Nephron (organoid): ENCODE results near the gene UTP18.
"Not testable (repeated sequence)": the region's sequence is repeated elsewhere in the genome, so short reads cannot be mapped to it uniquely, and the experiment has no call there.

Experiments
- H3K27ac Mint-ChIP-seq, 3 experiments: 2 replicates each; pipeline ENCODE4 v1.8.0; 2020; ENCODE audit warnings: mixed read lengths in 3 of 3, mild to moderate bottlenecking in 2 of 3, moderate library complexity in 1 of 3
- H3K27me3 Mint-ChIP-seq: 2 replicates; pipeline ENCODE4 v1.8.0; 2021; ENCODE audit warnings: low read depth, mild to moderate bottlenecking, moderate library complexity, mixed read lengths
- H3K36me3 Mint-ChIP-seq: 2 replicates; pipeline ENCODE4 v1.8.0; 2020; ENCODE audit warnings: low read depth, mixed read lengths
- H3K4me1 Mint-ChIP-seq: 2 replicates; pipeline ENCODE4 v1.8.0; 2020; ENCODE audit warnings: mixed read lengths
- H3K4me3 Mint-ChIP-seq, 3 experiments: 2 replicates each; pipeline ENCODE4 v1.8.0; 2020; ENCODE audit warnings: mild to moderate bottlenecking in 3 of 3, mixed read lengths in 3 of 3, moderate library complexity in 2 of 3
- H3K9me3 Mint-ChIP-seq: 2 replicates; pipeline ENCODE4 v1.8.0; 2020; ENCODE audit warnings: mixed read lengths
- CTCF ChIP-seq, 3 experiments: fragments of 200-600 bp; sonication (generic); IDR thresholded peaks; one replicate each; pipeline ENCODE4 v1.5.0; 2021; ENCODE audit warnings: antibody characterized with exemption in 3 of 3; ENCODE audit not compliant: unreplicated experiment in 3 of 3

The UTP18 gene

GRCh38 chr17:51263006-51263405, 2.7 kb downstream of the UTP18 start:
- H3K4me3 Mint-ChIP-seq = peak overlapping the region; percentile 68 to 77 (median 75)
- H3K27me3 Mint-ChIP-seq = no peaks in the 10 kb centered on the region
- H3K4me1 Mint-ChIP-seq = peaks cover 34% of the 10 kb centered on the region
- H3K27ac Mint-ChIP-seq = peak overlapping the region in 2 of 3 experiments; percentile 16 to 52
- peaks cover 48% of the 10 kb centered on the region for H3K36me3 Mint-ChIP-seq
- no peak for TF ChIP-seq CTCF (IDR thresholded peaks at IDR 0.05; ENCODE audit: unreplicated experiment in 3 of 3)
- H3K9me3 Mint-ChIP-seq = no peaks in the 10 kb centered on the region

GRCh38 chr17:51264466-51264865, 4.1 kb downstream of the UTP18 start:
- peaks cover 61% of the 10 kb centered on the region for H3K36me3 Mint-ChIP-seq
- not testable (repeated sequence) for H3K9me3 Mint-ChIP-seq, H3K27me3 Mint-ChIP-seq, H3K27ac Mint-ChIP-seq
- peak overlapping the region in 1 of 3 experiments; percentile 32 for H3K4me3 Mint-ChIP-seq
- peaks cover 22% of the 10 kb centered on the region for H3K4me1 Mint-ChIP-seq

GRCh38 chr17:51269991-51270390, 9.6 kb downstream of the UTP18 start:
- no peak for TF ChIP-seq CTCF (IDR thresholded peaks at IDR 0.05; ENCODE audit: unreplicated experiment in 3 of 3)
- Mint-ChIP-seq H3K9me3 (no peaks in the 10 kb centered on the region), H3K4me3 (no peak overlapping the region), H3K36me3 (peaks cover 75% of the 10 kb centered on the region), H3K27ac (no peak overlapping the region), H3K27me3 (no peaks in the 10 kb centered on the region), H3K4me1 (no peaks in the 10 kb centered on the region)

GRCh38 chr17:51270636-51271035, 10.3 kb downstream of the UTP18 start:
- Mint-ChIP-seq H3K4me1 (no peaks in the 10 kb centered on the region), H3K27ac (no peak overlapping the region), H3K36me3 (peaks cover 76% of the 10 kb centered on the region), H3K9me3 (no peaks in the 10 kb centered on the region), H3K4me3 (no peak overlapping the region), H3K27me3 (no peaks in the 10 kb centered on the region)
- no peak for TF ChIP-seq CTCF (IDR thresholded peaks at IDR 0.05; ENCODE audit: unreplicated experiment in 3 of 3)

- H3K36me3 Mint-ChIP-seq = peaks cover 79% of the 10 kb centered on the region
- no peak overlapping the region for H3K27ac Mint-ChIP-seq
- H3K4me3 Mint-ChIP-seq = no peak overlapping the region
- H3K9me3 Mint-ChIP-seq = no peaks in the 10 kb centered on the region
- H3K4me1 Mint-ChIP-seq = no peaks in the 10 kb centered on the region
- no peak for TF ChIP-seq CTCF (IDR thresholded peaks at IDR 0.05; ENCODE audit: unreplicated experiment in 3 of 3)
- no peaks in the 10 kb centered on the region for H3K27me3 Mint-ChIP-seq
Observed at GRCh38 chr17:51272812-51273211, 12.5 kb downstream of the UTP18 start.

GRCh38 chr17:51275381-51275780, 15.0 kb downstream of the UTP18 start:
- Mint-ChIP-seq H3K4me3 (no peak overlapping the region), H3K4me1 (no peaks in the 10 kb centered on the region), H3K36me3 (peaks cover 81% of the 10 kb centered on the region), H3K27ac (no peak overlapping the region), H3K9me3 (no peaks in the 10 kb centered on the region), H3K27me3 (no peaks in the 10 kb centered on the region)
- TF ChIP-seq CTCF (IDR thresholded peaks at IDR 0.05; ENCODE audit: unreplicated experiment in 3 of 3) = no peak
